ENCODE results near the gene FCHO1. TPM values are rescaled to one million over a fixed set of nuclear protein-coding genes. Genes with fewer than 3 reads are reported as not detected.

Gene FCHO1
- total RNA-seq, 1 donor from 2014 or later: 7.4 TPM

- peaks cover 62% of the 10 kb centered on the region for H3K36me3 ChIP-seq
- H3K4me3 ChIP-seq: no peak overlapping the region
- no peak for TF ChIP-seq CTCF (IDR thresholded peaks at IDR 0.05)
- no peak overlapping the region for H3K27ac ChIP-seq
- ATAC-seq (no peak), DNase-seq (no peak)
- intact Hi-C loops (cut with DNase I): no loop called here
- no peaks in the 10 kb centered on the region for H3K9me3 ChIP-seq
- H3K4me1 ChIP-seq: peaks cover 9% of the 10 kb centered on the region
- H3K27me3 ChIP-seq: no peaks in the 10 kb centered on the region
Observed at GRCh38 chr19:17735410-17735809, 15.9 kb upstream of the FCHO1 start.

- no peak for DNase-seq
- Histone ChIP-seq H3K27ac (no peak overlapping the region), H3K4me1 (peaks cover 9% of the 10 kb centered on the region), H3K36me3 (peaks cover 40% of the 10 kb centered on the region), H3K27me3 (no peaks in the 10 kb centered on the region), H3K4me3 (no peak overlapping the region), H3K9me3 (no peaks in the 10 kb centered on the region)
- intact Hi-C loops (cut with DNase I): no loop called here
- no peak for TF ChIP-seq CTCF (IDR thresholded peaks at IDR 0.05)
- ATAC-seq: no peak
Observed at GRCh38 chr19:17737690-17738153, 13.6 kb upstream of the FCHO1 start.

- Histone ChIP-seq H3K27me3 (no peaks in the 10 kb centered on the region), H3K36me3 (peaks cover 25% of the 10 kb centered on the region), H3K4me1 (peaks cover 9% of the 10 kb centered on the region), H3K27ac (no peak overlapping the region), H3K9me3 (no peaks in the 10 kb centered on the region), H3K4me3 (no peak overlapping the region)
- no peak for DNase-seq
- ATAC-seq: peak; percentile 81
- intact Hi-C loops (cut with DNase I): no loop called here
- no peak for TF ChIP-seq CTCF (IDR thresholded peaks at IDR 0.05)
Observed at GRCh38 chr19:17739121-17739875, 12.0 kb upstream of the FCHO1 start.

GRCh38 chr19:17741456-17741855 is 9.8 kb upstream of the FCHO1 start:
- Histone ChIP-seq H3K27ac (no peak overlapping the region), H3K4me3 (no peak overlapping the region), H3K27me3 (no peaks in the 10 kb centered on the region), H3K4me1 (peaks cover 9% of the 10 kb centered on the region), H3K9me3 (no peaks in the 10 kb centered on the region), H3K36me3 (peaks cover 7% of the 10 kb centered on the region)
- intact Hi-C loops (cut with DNase I): no loop called here
- ATAC-seq: no peak
- DNase-seq: no peak
- no peak for TF ChIP-seq CTCF (IDR thresholded peaks at IDR 0.05)

GRCh38 chr19:17743874-17744580 is 7.2 kb upstream of the FCHO1 start:
- DNase-seq (no peak), ATAC-seq (no peak)
- no peak for TF ChIP-seq CTCF (IDR thresholded peaks at IDR 0.05)

More at GRCh38 chr19:17743874-17744580, 7.2 kb upstream of the FCHO1 start:
- no peak overlapping the region for H3K27ac ChIP-seq
- no peaks in the 10 kb centered on the region for H3K9me3 ChIP-seq
- H3K36me3 ChIP-seq: no peaks in the 10 kb centered on the region
- intact Hi-C loops (cut with DNase I): no loop called here
- H3K27me3 ChIP-seq: no peaks in the 10 kb centered on the region
- no peak overlapping the region for H3K4me3 ChIP-seq
- peaks cover 14% of the 10 kb centered on the region for H3K4me1 ChIP-seq

All from upper lobe of right lung (tissue), 1 donor.